ENCODE results near the gene ATF6.
A peak's percentile ranks its signal among the peaks of the same experiment; 100 is the strongest.

Gene ATF6

GRCh38 chr1:161735837-161736236 is 30.3 kb upstream of the ATF6 start:
- no peak for DNase-seq (ENCODE audit: low read depth)
- no peak for TF ChIP-seq CTCF (conservative IDR thresholded peaks at IDR 0.05; ENCODE audit: low read length)
- no peak overlapping the region for H3K4me3 ChIP-seq (ENCODE audit: low read length)

DNA sequence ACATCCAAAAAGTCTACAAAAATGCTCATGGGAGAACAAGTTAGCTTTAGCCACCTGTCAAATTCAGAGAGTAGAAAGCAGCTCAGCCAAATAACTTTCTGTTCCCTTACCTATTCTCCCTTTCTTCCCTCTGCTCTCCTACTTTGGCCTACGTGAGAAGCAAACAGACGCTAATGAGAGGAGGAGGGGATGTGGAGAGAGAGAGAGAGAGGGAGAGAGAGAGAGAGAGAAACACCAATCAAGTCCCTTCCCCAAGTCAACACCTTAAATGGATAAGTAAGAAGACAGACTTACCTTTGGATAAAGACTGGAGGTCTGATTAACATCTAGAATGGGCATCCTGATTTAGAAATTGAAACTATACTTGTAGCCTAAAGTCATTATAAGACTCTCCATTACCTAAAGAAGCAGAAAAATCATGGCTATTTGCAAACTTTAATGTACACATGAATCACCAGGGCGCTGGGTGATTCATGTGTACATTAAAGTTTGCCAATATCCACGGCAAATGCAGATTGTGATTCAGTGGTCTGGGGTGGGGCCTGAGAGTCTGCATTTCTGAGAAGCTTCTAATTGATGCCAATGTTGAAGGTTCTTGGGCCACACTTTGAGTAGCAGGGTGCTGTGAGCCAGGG is 29.7 kb upstream of the ATF6 start:
- H3K4me3 ChIP-seq (ENCODE audit: low read length) = no peak overlapping the region
- TF ChIP-seq CTCF (conservative IDR thresholded peaks at IDR 0.05; ENCODE audit: low read length) = no peak
- no peak for DNase-seq (ENCODE audit: low read depth)

DNA sequence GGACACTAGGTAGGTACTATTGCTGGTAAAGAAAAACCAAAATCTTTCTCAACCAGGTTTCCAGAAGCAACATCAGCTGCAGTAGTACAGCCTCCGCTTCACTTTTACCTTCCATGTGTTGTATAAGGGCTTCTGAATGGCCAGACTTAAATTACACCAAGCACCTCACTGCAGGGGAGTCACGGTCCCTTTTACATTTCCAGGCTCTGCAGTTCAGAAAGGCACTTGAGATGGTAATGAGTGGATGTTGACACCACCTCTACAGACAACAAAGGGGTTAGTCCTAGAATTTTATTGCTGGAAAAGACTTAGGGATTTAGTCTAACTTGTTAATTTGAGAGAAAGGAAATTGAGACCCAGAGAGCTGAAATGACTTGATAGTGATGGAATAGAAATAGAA is 28.5 kb upstream of the ATF6 start:
- H3K4me3 ChIP-seq (ENCODE audit: low read length) = no peak overlapping the region
- DNase-seq (ENCODE audit: low read depth) = no peak
- no peak for TF ChIP-seq CTCF (conservative IDR thresholded peaks at IDR 0.05; ENCODE audit: low read length)

GRCh38 chr1:161738627-161739287 is 27.4 kb upstream of the ATF6 start:
- TF ChIP-seq CTCF (conservative IDR thresholded peaks at IDR 0.05; ENCODE audit: low read length) = peak; percentile 75
- H3K4me3 ChIP-seq (ENCODE audit: low read length) = no peak overlapping the region
- DNase-seq (ENCODE audit: low read depth) = peak; percentile 89

DNA sequence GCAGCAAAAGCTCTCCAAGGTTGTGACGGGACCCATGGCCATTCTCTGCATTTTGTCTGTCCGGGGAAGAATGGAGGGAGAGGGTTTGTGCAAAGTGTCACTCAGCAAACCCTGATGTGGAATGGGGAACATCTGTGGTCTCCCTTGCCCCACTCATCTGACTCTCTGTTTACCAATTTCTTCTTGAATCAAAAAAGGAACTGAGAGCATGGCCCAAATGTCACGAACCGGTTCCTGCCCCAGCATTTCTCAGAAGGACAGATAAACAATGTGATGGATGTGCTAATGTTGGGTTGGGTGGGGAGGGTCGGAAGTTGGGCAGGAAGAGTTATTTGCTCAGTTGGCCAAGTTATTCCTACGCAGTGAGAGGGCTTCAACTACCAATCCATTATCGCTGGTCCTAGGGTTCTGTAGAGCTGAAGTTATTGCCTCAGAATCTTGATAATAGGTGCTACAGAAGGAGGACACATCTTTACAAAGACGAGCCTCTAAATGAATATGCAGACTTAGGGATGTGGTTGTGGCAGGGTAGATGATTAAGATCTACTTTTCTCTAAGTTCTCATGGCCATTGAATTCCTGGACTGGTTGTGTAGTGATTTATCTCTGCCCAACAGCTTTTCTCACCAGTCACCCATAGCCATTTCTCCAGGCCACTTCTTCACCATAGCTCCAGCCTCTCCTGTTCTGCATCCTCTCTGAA is 26.1 kb upstream of the ATF6 start:
- no peak overlapping the region for H3K4me3 ChIP-seq (ENCODE audit: low read length)
- no peak for TF ChIP-seq CTCF (conservative IDR thresholded peaks at IDR 0.05; ENCODE audit: low read length)
- no peak for DNase-seq (ENCODE audit: low read depth)

GRCh38 chr1:161740921-161741320 is 25.2 kb upstream of the ATF6 start:
- TF ChIP-seq CTCF (conservative IDR thresholded peaks at IDR 0.05; ENCODE audit: low read length) = no peak
- H3K4me3 ChIP-seq (ENCODE audit: low read length) = no peak overlapping the region
- DNase-seq (ENCODE audit: low read depth) = no peak

- TF ChIP-seq CTCF (conservative IDR thresholded peaks at IDR 0.05; ENCODE audit: low read length) = no peak
- no peak for DNase-seq (ENCODE audit: low read depth)
- no peak overlapping the region for H3K4me3 ChIP-seq (ENCODE audit: low read length)
These were observed 22.9 kb upstream of the ATF6 start for GRCh38 chr1:161743231-161743630.
